H1 (cell line): Measurements from ENCODE around the gene SIK1. TPM values are rescaled to one million over a fixed set of nuclear protein-coding genes. Genes with fewer than 3 reads are reported as not detected.
"Not testable (repeated sequence)": the region's sequence is repeated elsewhere in the genome, so short reads cannot be mapped to it uniquely, and the experiment has no call there.

Source experiments
- CTCF ChIA-PET: fragments of 300-600 bp; sonication (Branson Sonifier 250); formaldehyde crosslinking; loops from one replicate; lab custom pipeline; 2021; ENCODE audit not compliant: partially characterized antibody; lab: Charles Lee
- POLR2A ChIA-PET: fragments of 300-600 bp; sonication (Branson Sonifier 250); formaldehyde crosslinking; loops from one replicate; lab custom pipeline; 2021; ENCODE audit warnings: inconsistent platforms; ENCODE audit not compliant: partially characterized antibody; lab: Charles Lee
- DNase-seq, 2 experiments: peaks; one replicate each; pipeline versions ENCODE4 v3.0.0 to v3.0.0-alpha.2; 2010 to 2022; ENCODE audit warnings: low spot score in 2 of 2, low read depth in 1 of 2, mixed read lengths in 1 of 2
- FAIRE-seq: peaks from 2 replicates; lab custom pipeline; 2011; peaks lifted over from hg19 to GRCh38; lab: Jason Lieb, UNC
- H2AFZ ChIP-seq: 2 replicates; pipeline ENCODE4 v1.8.1; 2012; ENCODE audit warnings: low read length, inconsistent platforms
- H2AK5ac ChIP-seq: 2 replicates; pipeline ENCODE4 v1.6.1; 2013; ENCODE audit warnings: low read depth, low read length
- H2BK120ac ChIP-seq: replicated peaks from 2 replicates; pipeline ENCODE3; 2013; ENCODE audit warnings: low read depth, low read length, inconsistent platforms
- H2BK12ac ChIP-seq: 2 replicates; pipeline ENCODE4 v1.6.1; 2013; ENCODE audit warnings: low read depth, low read length
- H2BK15ac ChIP-seq: 2 replicates; pipeline ENCODE4 v1.6.1; 2013; ENCODE audit warnings: low read length
- H2BK20ac ChIP-seq: 2 replicates; pipeline ENCODE4 v1.6.1; 2013; ENCODE audit warnings: low read length
- H2BK5ac ChIP-seq: 2 replicates; pipeline ENCODE4 v1.6.1; 2013; ENCODE audit warnings: low read depth, low read length
- H3K14ac ChIP-seq: 2 replicates; pipeline ENCODE4 v1.6.1; 2013; ENCODE audit warnings: inconsistent platforms; ENCODE audit not compliant: insufficient read length
- H3K18ac ChIP-seq: 2 replicates; pipeline ENCODE4 v1.6.1; 2013; ENCODE audit warnings: low read length; ENCODE audit errors: extremely low read depth
- H3K23ac ChIP-seq: 2 replicates; pipeline ENCODE4 v1.6.1; 2013; ENCODE audit warnings: inconsistent platforms; ENCODE audit not compliant: insufficient read length
- H3K23me2 ChIP-seq: 2 replicates; pipeline ENCODE4 v1.6.1; 2013; ENCODE audit warnings: low read depth, low read length
- H3K27ac ChIP-seq: 2 replicates; pipeline ENCODE4 v1.6.1; 2011; ENCODE audit warnings: low read depth, low read length, inconsistent platforms
- H3K27me3 ChIP-seq, 4 experiments: replicated peaks in 1 of 4; 1 replicate in 1 of 4; 2 replicates in 3 of 4; pipeline versions ENCODE4 v1.6.1 to v1.8.1; 2011 to 2013; ENCODE audit warnings: low read length in 3 of 4, mild to moderate bottlenecking in 3 of 4, inconsistent platforms in 2 of 4, mixed read lengths in 2 of 4, moderate library complexity in 1 of 4; ENCODE audit not compliant: control insufficient read depth in 3 of 4, insufficient read depth in 3 of 4; ENCODE audit errors: extremely low read depth in 1 of 4
- H3K36me3 ChIP-seq, 4 experiments: 2 replicates each; pipeline versions ENCODE4 v1.6.1 to v1.8.1; 2011 to 2013; ENCODE audit warnings: mild to moderate bottlenecking in 4 of 4, low read length in 3 of 4, moderate library complexity in 2 of 4, control low read depth in 1 of 4, inconsistent platforms in 1 of 4; ENCODE audit not compliant: insufficient read depth in 4 of 4, control insufficient read depth in 2 of 4
- H3K4ac ChIP-seq: replicated peaks from 2 replicates; pipeline ENCODE3; 2013; ENCODE audit warnings: low read length, low read depth, mixed read lengths, inconsistent platforms; ENCODE audit not compliant: insufficient read length
- H3K4me1 ChIP-seq, 4 experiments: replicated peaks in 1 of 4; 1 replicate in 1 of 4; 2 replicates in 3 of 4; pipeline versions ENCODE4 v1.6.1 to v1.8.1; 2011 to 2013; ENCODE audit warnings: low read length in 3 of 4, inconsistent platforms in 2 of 4, mixed read lengths in 1 of 4; ENCODE audit not compliant: insufficient read depth in 4 of 4, control insufficient read depth in 3 of 4
- H3K4me2 ChIP-seq, 2 experiments: 2 replicates each; pipeline versions ENCODE4 v1.6.1 to v1.8.1; 2011 to 2013; ENCODE audit warnings: low read depth in 2 of 2, low read length in 2 of 2, control low read depth in 1 of 2, inconsistent platforms in 1 of 2, mild to moderate bottlenecking in 1 of 2; ENCODE audit not compliant: insufficient read depth in 1 of 2
- H3K4me3 ChIP-seq, 4 experiments: fragments of 200-600, 300-600 bp in 1 of 4; sonication (generic), shearing (Covaris generic), sonication (Bioruptor Twin) in 1 of 4; 2 replicates each; pipeline versions ENCODE4 v1.5.1 to v1.8.1; 2011 to 2016; ENCODE audit warnings: low read length in 4 of 4, low read depth in 3 of 4, control low read depth in 2 of 4, inconsistent platforms in 2 of 4, mild to moderate bottlenecking in 2 of 4, mixed read lengths in 1 of 4, moderate library complexity in 1 of 4; ENCODE audit not compliant: insufficient read depth in 2 of 4; ENCODE audit errors: extremely low read depth in 1 of 4
- H3K56ac ChIP-seq: replicated peaks from 2 replicates; pipeline ENCODE3; 2013; ENCODE audit warnings: low read depth, mild to moderate bottlenecking, mixed read lengths, low read length, inconsistent platforms; ENCODE audit not compliant: insufficient read length
- H3K79me1 ChIP-seq: 2 replicates; pipeline ENCODE4 v1.6.1; 2013; ENCODE audit warnings: low read depth, low read length, control low read depth
- H3K79me2 ChIP-seq, 2 experiments: 2 replicates each; pipeline versions ENCODE4 v1.6.1 to v1.8.1; 2012 to 2013; ENCODE audit warnings: low read length in 2 of 2, mild to moderate bottlenecking in 2 of 2, inconsistent platforms in 1 of 2; ENCODE audit not compliant: insufficient read depth in 2 of 2, control insufficient read depth in 1 of 2
- H3K9ac ChIP-seq, 4 experiments: replicated peaks in 1 of 4; 1 replicate in 1 of 4; 2 replicates in 3 of 4; pipeline versions ENCODE4 v1.6.1 to v1.8.1; 2011 to 2013; ENCODE audit warnings: low read depth in 3 of 4, low read length in 3 of 4, control low read depth in 2 of 4, mild to moderate bottlenecking in 2 of 4, moderate library complexity in 2 of 4, inconsistent platforms in 1 of 4; ENCODE audit errors: extremely low read depth in 1 of 4
- H3K9me3 ChIP-seq, 2 experiments: 2 replicates each; pipeline versions ENCODE4 v1.6.1 to v1.8.1; 2012 to 2013; ENCODE audit warnings: mild to moderate bottlenecking in 2 of 2, moderate library complexity in 2 of 2, control low read depth in 1 of 2, inconsistent platforms in 1 of 2, low read depth in 1 of 2, low read length in 1 of 2, mixed read lengths in 1 of 2; ENCODE audit not compliant: insufficient read depth in 2 of 2
- H4K20me1 ChIP-seq, 2 experiments: replicated peaks in 1 of 2; 2 replicates each; pipeline versions ENCODE3 to v1.8.1; 2011 to 2013; ENCODE audit warnings: inconsistent platforms in 2 of 2, low read length in 2 of 2, mild to moderate bottlenecking in 1 of 2; ENCODE audit not compliant: insufficient read depth in 2 of 2, control insufficient read depth in 1 of 2
- H4K5ac ChIP-seq: 2 replicates; pipeline ENCODE4 v1.6.1; 2013; ENCODE audit warnings: low read length, low read depth, mixed read lengths, inconsistent platforms; ENCODE audit not compliant: insufficient read length
- H4K8ac ChIP-seq: 2 replicates; pipeline ENCODE4 v1.8.0; 2013; ENCODE audit warnings: mild to moderate bottlenecking, moderate library complexity, low read length, inconsistent platforms; ENCODE audit not compliant: insufficient read depth; ENCODE audit errors: extremely low read depth
- H4K91ac ChIP-seq: replicated peaks from 2 replicates; pipeline ENCODE3; 2013; ENCODE audit warnings: low read length, mixed read lengths, inconsistent platforms; ENCODE audit not compliant: insufficient read length
- WGBS, 2 experiments: shearing (Covaris generic) in 1 of 2; methylation state at CpG; one replicate each; pipeline versions ENCODE4 v1.1.6 to v1.1.7; 2013 to 2015; ENCODE audit warnings: low lambda C conversion rate in 2 of 2, mixed read lengths in 2 of 2, inconsistent platforms in 1 of 2, low coverage in 1 of 2, missing lambda C conversion rate in 1 of 2; ENCODE audit not compliant: insufficient replicate concordance in 2 of 2, insufficient coverage in 1 of 2, insufficient read length in 1 of 2; ENCODE audit errors: extremely low coverage in 1 of 2, missing lambda C conversion rate in 1 of 2; 5-methylcytosine and 5-hydroxymethylcytosine counted together
- polyA plus RNA-seq, 7 experiments: library from polyadenylated mRNA; depleted of rRNA in 3 of 7; stranded (reverse) in 5 of 7; unstranded in 2 of 7; fragments of >200 nt in 5 of 7; fragments of 200-250 nt in 2 of 7; gene quantifications; 1 replicate in 5 of 7; 2 replicates in 1 of 7; 4 replicates in 1 of 7; pipeline versions ENCODE4 v1.2.1 to v1.2.3, GENCODE V29; 2011 to 2013; ENCODE audit warnings: missing spikeins in 2 of 7, mixed read lengths in 2 of 7
- total RNA-seq: library from RNA; stranded (reverse); fragmentation: NEBNext Ultra II Directional; extraction: Animal tissue kit (Norgen Biotek cat#: 25700); gene quantifications from 2 replicates; pipeline ENCODE4 v1.2.1, GENCODE V29; 2021

SIK1 gene
- total and polyA plus RNA-seq, 2 of the 8 experiments (the other 6 are each of a cell fraction or from before 2014, with no cell fraction given): 1.5 to 6.7 TPM

- CTCF ChIA-PET, H3K56ac ChIP-seq, H3K4me2 ChIP-seq, H3K79me2 ChIP-seq, H3K36me3 ChIP-seq, H3K18ac ChIP-seq, POLR2A ChIA-PET, H4K5ac ChIP-seq, H2BK15ac ChIP-seq, H2BK120ac ChIP-seq, DNase-seq, H4K8ac ChIP-seq, H3K79me1 ChIP-seq, H3K9me3 ChIP-seq, H3K9ac ChIP-seq, H2AFZ ChIP-seq, H3K23ac ChIP-seq, H4K91ac ChIP-seq, H3K4ac ChIP-seq, H3K4me1 ChIP-seq, H2BK12ac ChIP-seq, H4K20me1 ChIP-seq, H3K14ac ChIP-seq, FAIRE-seq, H3K27ac ChIP-seq, H3K4me3 ChIP-seq, H3K23me2 ChIP-seq, H3K27me3 ChIP-seq, H2AK5ac ChIP-seq, H2BK20ac ChIP-seq, H2BK5ac ChIP-seq: not testable (repeated sequence)
- no CpG with 5 or more reads among the region's 27 CpGs for WGBS, 2 experiments
Measured at GRCh38 chr21:43396788-43397438, 30.0 kb downstream of the SIK1 start.

- H3K79me1 ChIP-seq, H3K36me3 ChIP-seq, H2AK5ac ChIP-seq, H3K4me3 ChIP-seq, H3K4ac ChIP-seq, H4K5ac ChIP-seq, H2BK15ac ChIP-seq, H2BK5ac ChIP-seq, FAIRE-seq, POLR2A ChIA-PET, H2BK120ac ChIP-seq, H3K27me3 ChIP-seq, CTCF ChIA-PET, H3K14ac ChIP-seq, H2BK12ac ChIP-seq, H3K23me2 ChIP-seq, H3K9me3 ChIP-seq, H4K91ac ChIP-seq, H3K9ac ChIP-seq, DNase-seq, H3K4me1 ChIP-seq, H4K8ac ChIP-seq, H3K4me2 ChIP-seq, H3K18ac ChIP-seq, H2AFZ ChIP-seq, H3K23ac ChIP-seq, H3K27ac ChIP-seq, H2BK20ac ChIP-seq, H3K79me2 ChIP-seq, H3K56ac ChIP-seq, H4K20me1 ChIP-seq: not testable (repeated sequence)
- no CpG with 5 or more reads among the region's 19 CpGs for WGBS, 2 experiments
Measured at GRCh38 chr21:43383351-43383750, 43.6 kb downstream of the SIK1 start.
